Hematopoietic multipotent progenitor cell treated with erythropoietin and hydrocortisone succinate and interleukin-3 and kit ligand, for 15 days (in vitro differentiated cells): ENCODE results near the gene BCL2L12.
A peak's percentile ranks its signal among the peaks of the same experiment; 100 is the strongest.
"Not testable (repeated sequence)": the region's sequence is repeated elsewhere in the genome, so short reads cannot be mapped to it uniquely, and the experiment has no call there.

Source experiments
- DNase-seq: peaks from one replicate; pipeline ENCODE4 v3.0.0-alpha.2; 2015; ENCODE audit warnings: low spot score

BCL2L12 gene

GRCh38 chr19:49665351-49666119, at the start of gene BCL2L12, which contains the start of gene IRF3:
Gene BCL2L12 (plus strand): TSS chr19:49665933. CDS start chr19:49666693, 760 bp downstream.
Gene IRF3 (minus strand): TSS chr19:49665857. CDS start chr19:49664838, 1,019 bp downstream.
- peak; percentile 99 for DNase-seq

- no peak for DNase-seq
These were observed 49.2 kb upstream of the BCL2L12 start for GRCh38 chr19:49616532-49616931.

- no peak for DNase-seq
These were observed 48.8 kb upstream of the BCL2L12 start for GRCh38 chr19:49616945-49617344.

GRCh38 chr19:49617860-49618259, 47.9 kb upstream of the BCL2L12 start:
- not testable (repeated sequence) for DNase-seq

GRCh38 chr19:49624967-49625910, 40.5 kb upstream of the BCL2L12 start:
- DNase-seq: no peak

GRCh38 chr19:49626226-49626625, 39.5 kb upstream of the BCL2L12 start:
- DNase-seq: no peak

GRCh38 chr19:49629659-49630058, 36.1 kb upstream of the BCL2L12 start:
- no peak for DNase-seq

GRCh38 chr19:49631014-49631588, 34.6 kb upstream of the BCL2L12 start:
- no peak for DNase-seq

- no peak for DNase-seq
These were observed 34.0 kb upstream of the BCL2L12 start for GRCh38 chr19:49631610-49632192.

- no peak for DNase-seq
These were observed 33.2 kb upstream of the BCL2L12 start for GRCh38 chr19:49632576-49632975.

GRCh38 chr19:49633273-49633672, 32.5 kb upstream of the BCL2L12 start:
- DNase-seq: not testable (repeated sequence)

- no peak for DNase-seq
These were observed 30.1 kb upstream of the BCL2L12 start for GRCh38 chr19:49635530-49636232.

- DNase-seq: no peak
These were observed 29.4 kb upstream of the BCL2L12 start for GRCh38 chr19:49636233-49636932.

- DNase-seq: peak; percentile 8
These were observed 27.7 kb upstream of the BCL2L12 start for GRCh38 chr19:49637821-49638738.

GRCh38 chr19:49639401-49640112, 26.2 kb upstream of the BCL2L12 start:
- no peak for DNase-seq

- DNase-seq: peak; percentile 100
These were observed 25.4 kb upstream of the BCL2L12 start, which contains the start of gene RRAS for GRCh38 chr19:49640113-49640898. Gene RRAS (minus strand): TSS chr19:49640143. CDS start chr19:49640098, 45 bp downstream.

GRCh38 chr19:49641688-49642491, 23.8 kb upstream of the BCL2L12 start, which contains the start of gene SCAF1:
Gene SCAF1 (plus strand): TSS chr19:49642209. CDS start chr19:49645027, 2,818 bp downstream.
- peak; percentile 99 for DNase-seq
